Eye (tissue), 1 donor: ENCODE measurements around the gene HJV.
"Not testable (repeated sequence)": the region's sequence is repeated elsewhere in the genome, so short reads cannot be mapped to it uniquely, and the experiment has no call there.

ENCODE experiments used
- DNase-seq: peaks from one replicate; pipeline ENCODE4 v3.0.0-alpha.2; 2015

HJV gene

GRCh38 chr1:146021622-146022402 lies at the start of gene HJV:
Gene HJV, minus strand, starts transcription at chr1:146021735. Its CDS starts 1,504 bp downstream, at chr1:146020231.
- no peak for DNase-seq

- not testable (repeated sequence) for DNase-seq
Measured at GRCh38 chr1:146059148-146059547, 37.6 kb upstream of the HJV start.

- peak; percentile 93 for DNase-seq
Measured at GRCh38 chr1:146051852-146052676, 30.5 kb upstream of the HJV start.

- no peak for DNase-seq
Measured at GRCh38 chr1:146051452-146051851, 29.9 kb upstream of the HJV start.

- DNase-seq: not testable (repeated sequence)
Measured at GRCh38 chr1:146050652-146050963, 29.1 kb upstream of the HJV start.

GRCh38 chr1:146049866-146050651 lies 28.5 kb upstream of the HJV start:
- peak; percentile 6 for DNase-seq

- no peak for DNase-seq
Measured at GRCh38 chr1:146049436-146049835, 27.9 kb upstream of the HJV start.

- not testable (repeated sequence) for DNase-seq
Measured at GRCh38 chr1:146048514-146049115, 27.1 kb upstream of the HJV start.

GRCh38 chr1:146046664-146047063 lies 25.1 kb upstream of the HJV start:
- no peak for DNase-seq

- peak; percentile 20 for DNase-seq
Measured at GRCh38 chr1:146039844-146040194, 18.3 kb upstream of the HJV start.

- DNase-seq: peak; percentile 99
Measured at GRCh38 chr1:146036965-146037646, 15.6 kb upstream of the HJV start.

GRCh38 chr1:146036241-146036964 lies 14.9 kb upstream of the HJV start:
- no peak for DNase-seq

- no peak for DNase-seq
Measured at GRCh38 chr1:146035048-146035423, 13.5 kb upstream of the HJV start.

GRCh38 chr1:146032631-146033219 lies 11.2 kb upstream of the HJV start:
- DNase-seq: peak; percentile 56

- DNase-seq: no peak
Measured at GRCh38 chr1:146031476-146031875, 9.9 kb upstream of the HJV start.

- no peak for DNase-seq
Measured at GRCh38 chr1:146029117-146029516, 7.6 kb upstream of the HJV start.

- not testable (repeated sequence) for DNase-seq
Measured at GRCh38 chr1:146026650-146027049, 5.1 kb upstream of the HJV start.

- not testable (repeated sequence) for DNase-seq
Measured at GRCh38 chr1:146025787-146026495, 4.4 kb upstream of the HJV start.

GRCh38 chr1:146022403-146023127 lies 1.0 kb upstream of the HJV start:
- no peak for DNase-seq

- no peak for DNase-seq
Measured at GRCh38 chr1:146021050-146021445, 487 bp downstream of the HJV start.
